HCT116 (cell line): ENCODE measurements around the gene PLSCR1. TPM values are rescaled to one million over a fixed set of nuclear protein-coding genes. Genes with fewer than 3 reads are reported as not detected.

Experiments used
- ATAC-seq: fragments of 200-7000 bp; cut with Tn5 transposase; 2 replicates; pipeline ENCODE4 v1.9.1; 2020; ENCODE audit warnings: mild to moderate bottlenecking, moderate library complexity
- BruUV-seq: library from RNA; stranded (reverse); fragments of 400-500 nt; replicated peaks from 2 replicates; lab custom pipeline; 2021; lab: Mats Ljungman, UMichigan
- CTCF ChIA-PET: fragments of 300-600 bp; sonication (Branson Sonifier 250); formaldehyde crosslinking; loops from one replicate; lab custom pipeline; 2021; ENCODE audit warnings: antibody characterized with exemption; lab: Charles Lee
- POLR2A ChIA-PET: fragments of 300-600, 350-600 bp; sonication (Branson Sonifier 250); formaldehyde crosslinking; loops from one replicate; lab custom pipeline; 2021; ENCODE audit warnings: antibody characterized with exemption; lab: Charles Lee
- RAD21 ChIA-PET, 2 experiments: fragments of 300-600 bp; sonication (Branson Sonifier 250); formaldehyde crosslinking; loops; one replicate each; lab custom pipeline; 2023; ENCODE audit warnings: low total read pairs in 2 of 2; ENCODE audit not compliant: uncharacterized antibody in 2 of 2, unreplicated experiment in 2 of 2, low non-redundant PET in 1 of 2; lab: Charles Lee
- DNase-seq: peaks from one replicate; pipeline ENCODE4 v3.0.0-alpha.2; 2010; ENCODE audit warnings: low read depth, low spot score
- H2AFZ ChIP-seq: fragments of 200-600 bp; shearing (Covaris generic), sonication (generic); 2 replicates; pipeline ENCODE4 v1.6.1; 2017; ENCODE audit warnings: low read depth, mixed run types, mixed read lengths, antibody characterized with exemption, low read length; ENCODE audit not compliant: poor library complexity, severe bottlenecking
- H3K27ac ChIP-seq: 2 replicates; pipeline ENCODE4 v1.5.1; 2012; ENCODE audit warnings: low read depth, low read length
- H3K27me3 ChIP-seq: fragments of 200-600 bp; sonication (generic); 2 replicates; pipeline ENCODE4 v1.6.1; 2016; ENCODE audit warnings: mixed run types, low read length, mixed read lengths; ENCODE audit not compliant: insufficient read depth
- H3K36me3 ChIP-seq, 2 experiments: fragments of 200-500 bp in 1 of 2; fragments of 200-600 bp in 1 of 2; sonication (Bioruptor generic) in 1 of 2; sonication (generic) in 1 of 2; 2 replicates each; pipeline versions ENCODE4 v1.5.1 to v1.6.1; 2014 to 2016; ENCODE audit warnings: low read length in 2 of 2, inconsistent platforms in 1 of 2, mixed read lengths in 1 of 2, mixed run types in 1 of 2; ENCODE audit not compliant: insufficient read depth in 2 of 2, control insufficient read depth in 1 of 2
- H3K4me1 ChIP-seq, 2 experiments: fragments of 200-600 bp in 1 of 2; sonication (generic) in 1 of 2; 2 replicates each; pipeline versions ENCODE4 v1.5.1 to v1.6.1; 2012 to 2017; ENCODE audit warnings: low read length in 2 of 2, inconsistent platforms in 1 of 2, mild to moderate bottlenecking in 1 of 2, mixed read lengths in 1 of 2, mixed run types in 1 of 2, moderate library complexity in 1 of 2; ENCODE audit not compliant: insufficient read depth in 2 of 2, control insufficient read depth in 1 of 2
- H3K4me2 ChIP-seq: fragments of 200-600 bp; sonication (generic); 2 replicates; pipeline ENCODE4 v1.6.1; 2017; ENCODE audit warnings: mixed run types, low read length, mixed read lengths
- H3K4me3 ChIP-seq, 2 experiments: fragments of 200-600 bp in 1 of 2; sonication (generic) in 1 of 2; replicated peaks in 1 of 2; 2 replicates each; pipeline ENCODE4 v1.5.1; 2011 to 2016; ENCODE audit warnings: low read length in 2 of 2, control low read depth in 1 of 2, low read depth in 1 of 2, mild to moderate bottlenecking in 1 of 2, mixed read lengths in 1 of 2, mixed run types in 1 of 2
- H3K79me2 ChIP-seq: fragments of 200-600 bp; sonication (generic); 2 replicates; pipeline ENCODE4 v1.6.1; 2017; ENCODE audit warnings: mild to moderate bottlenecking, mixed run types, low read length, moderate library complexity, mixed read lengths; ENCODE audit not compliant: insufficient read depth
- H3K9ac ChIP-seq: fragments of 200-600 bp; sonication (generic); 2 replicates; pipeline ENCODE4 v1.6.1; 2016; ENCODE audit warnings: low read length, mixed read lengths
- H3K9me2 ChIP-seq: fragments of 200-600 bp; sonication (generic), shearing (Covaris generic); 2 replicates; pipeline ENCODE4 v1.6.1; 2017; ENCODE audit warnings: mixed run types, mild to moderate bottlenecking, moderate library complexity; ENCODE audit not compliant: insufficient read depth
- H3K9me3 ChIP-seq, 2 experiments: fragments of 200-500 bp in 1 of 2; fragments of 200-600 bp in 1 of 2; sonication (Bioruptor generic) in 1 of 2; sonication (generic) in 1 of 2; 2 replicates each; pipeline ENCODE4 v1.6.1; 2014 to 2017; ENCODE audit warnings: low read length in 2 of 2, mixed read lengths in 2 of 2, inconsistent platforms in 1 of 2, low read depth in 1 of 2, mild to moderate bottlenecking in 1 of 2, mixed run types in 1 of 2, moderate library complexity in 1 of 2; ENCODE audit not compliant: control insufficient read depth in 1 of 2, insufficient read depth in 1 of 2
- H4K20me1 ChIP-seq: fragments of 200-600 bp; sonication (generic), shearing (Covaris generic); 2 replicates; pipeline ENCODE4 v1.6.1; 2017; ENCODE audit warnings: mixed run types, mild to moderate bottlenecking, moderate library complexity; ENCODE audit not compliant: insufficient read depth
- CBX3 ChIP-seq: IDR thresholded peaks from 2 replicates; pipeline ENCODE4 v1.6.1; 2012; ENCODE audit warnings: low read depth
- CEBPB ChIP-seq: IDR thresholded peaks from 2 replicates; pipeline ENCODE4 v1.6.1; 2012; ENCODE audit warnings: low read depth
- EGR1 ChIP-seq: IDR thresholded peaks from 2 replicates; pipeline ENCODE4 v1.6.1; 2012; ENCODE audit warnings: low read depth
- ELF1 ChIP-seq: IDR thresholded peaks from 2 replicates; pipeline ENCODE4 v1.6.1; 2012; ENCODE audit warnings: low read depth, borderline replicate concordance
- FOSL1 ChIP-seq: IDR thresholded peaks from 2 replicates; pipeline ENCODE4 v1.6.1; 2012; ENCODE audit warnings: low read depth
- SP1 ChIP-seq: IDR thresholded peaks from 2 replicates; pipeline ENCODE4 v1.6.1; 2012; ENCODE audit warnings: low read depth
- SRF ChIP-seq: IDR thresholded peaks from 2 replicates; pipeline ENCODE4 v1.6.1; 2012; ENCODE audit warnings: low read depth
- ZFX ChIP-seq: fragments of 450-650 bp; IDR thresholded peaks from 2 replicates; pipeline ENCODE4 v1.6.1; 2017
- ZNF274 ChIP-seq: fragments of 200-500 bp; sonication (Bioruptor generic); IDR thresholded peaks from 2 replicates; pipeline ENCODE4 v1.6.1; 2014; ENCODE audit warnings: mild to moderate bottlenecking, low read depth, low read length, inconsistent platforms
- intact Hi-C: fragments of 100-400 bp; cut with micrococcal nuclease; formaldehyde crosslinking; loops from 2 replicates; pipeline ENCODE4 v1.10.0; 2022
- total RNA-seq: library from RNA; stranded (reverse); gene quantifications from one replicate; pipeline ENCODE4 v1.2.1, GENCODE V29; 2021; ENCODE audit not compliant: unreplicated experiment
- TF ChIP-seq, protein P1 (sequence below): IDR thresholded peaks from 2 replicates; pipeline ENCODE4 v1.6.1; 2012

PLSCR1 gene
- total RNA-seq, 1 experiment from 2014 or later: 44.2 TPM

DNA sequence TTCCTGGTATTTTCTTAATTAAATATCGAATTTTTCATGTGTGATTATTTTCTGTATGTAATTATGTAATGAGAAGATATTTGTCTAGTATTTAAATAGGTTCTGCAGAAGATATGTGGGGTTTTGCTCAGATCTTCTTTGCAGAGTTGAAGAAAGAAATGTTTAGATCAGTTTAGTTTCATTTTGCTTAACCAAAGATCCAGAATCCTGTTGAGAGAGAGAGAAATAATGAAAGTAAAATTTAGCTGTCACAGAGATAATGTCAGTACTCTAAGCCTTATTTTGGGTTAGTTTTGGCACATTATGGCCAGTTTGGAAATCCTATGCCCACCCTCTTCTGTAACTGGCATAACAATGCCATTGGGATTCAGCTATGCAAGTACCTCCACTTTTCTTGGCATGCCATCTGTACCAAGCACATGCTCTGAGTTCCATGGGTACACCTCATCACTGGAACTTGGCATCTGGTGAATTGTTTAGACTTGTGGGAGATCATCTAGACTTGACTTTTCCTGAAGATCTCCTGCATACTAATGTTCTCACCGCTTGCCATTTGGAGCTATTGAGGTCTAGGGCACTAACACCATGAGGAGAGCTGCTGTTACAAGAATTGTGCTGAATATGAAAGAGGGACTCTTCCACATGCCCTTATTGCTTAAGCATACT, 30.9 kb downstream of the PLSCR1 start:
- intact Hi-C loops: no loop called here
- Histone ChIP-seq H3K4me1 (no peaks in the 10 kb centered on the region), H3K9me2 (no peaks in the 10 kb centered on the region), H3K36me3 (no peaks in the 10 kb centered on the region), H3K4me2 (no peak overlapping the region), H3K27ac (no peak overlapping the region), H3K27me3 (no peaks in the 10 kb centered on the region), H3K9me3 (no peaks in the 10 kb centered on the region), H4K20me1 (no peaks in the 10 kb centered on the region), H2AFZ (no peak overlapping the region), H3K9ac (no peak overlapping the region), H3K4me3 (no peak overlapping the region), H3K79me2 (no peaks in the 10 kb centered on the region)
- CTCF ChIA-PET: no interaction called here
- ATAC-seq: no peak
- TF ChIP-seq EGR1 (no peak), CEBPB (no peak), FOSL1 (no peak)
- TF ChIP-seq, protein P1, sequence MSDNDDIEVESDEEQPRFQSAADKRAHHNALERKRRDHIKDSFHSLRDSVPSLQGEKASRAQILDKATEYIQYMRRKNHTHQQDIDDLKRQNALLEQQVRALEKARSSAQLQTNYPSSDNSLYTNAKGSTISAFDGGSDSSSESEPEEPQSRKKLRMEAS: no peak
- RAD21 ChIA-PET: interaction anchor here in 1 of 2 experiments (0.6 kb wide), 1 partner anchor 438 kb away, joined by 5 read pairs; no protein-coding TSS in a partner anchor
- DNase-seq: no peak
- no TSS peak for BruUV-seq
- POLR2A ChIA-PET: no interaction called here

DNA sequence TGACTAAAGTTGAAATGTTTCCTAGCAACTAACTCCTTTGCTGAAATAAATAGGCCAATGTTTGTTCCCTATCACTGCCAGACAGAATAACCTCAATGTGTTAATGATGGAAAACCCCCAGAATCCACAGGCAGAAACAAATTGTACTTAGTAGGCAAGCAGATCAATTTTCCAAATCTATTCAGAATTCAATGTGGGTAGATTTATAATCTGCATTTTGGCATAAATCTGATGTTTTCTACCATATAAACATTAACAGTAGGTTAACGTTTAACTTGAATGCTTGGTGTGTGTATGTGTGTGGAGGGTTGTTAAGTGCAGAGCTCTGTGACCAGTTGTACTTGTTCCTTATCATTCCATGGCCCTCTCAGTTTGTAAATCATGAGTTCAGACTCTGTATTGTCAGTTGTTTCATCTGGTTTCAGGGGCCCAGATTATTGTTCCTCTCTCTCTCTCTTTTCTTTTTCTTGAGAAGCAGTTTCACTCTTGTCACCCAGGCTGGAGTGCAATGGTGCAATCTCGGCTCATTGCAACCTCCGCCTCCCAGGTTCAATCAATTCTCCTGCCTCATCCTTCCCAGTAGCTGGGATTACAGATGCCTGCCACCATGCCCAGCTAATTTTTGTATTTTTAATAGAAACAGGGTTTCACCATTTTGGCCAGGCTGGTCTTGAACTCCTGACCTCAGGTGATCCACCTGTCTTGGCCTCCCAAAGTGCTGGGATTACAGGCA, 32.8 kb downstream of the PLSCR1 start:
- Histone ChIP-seq H3K9me2 (no peaks in the 10 kb centered on the region), H3K4me3 (no peak overlapping the region), H4K20me1 (no peaks in the 10 kb centered on the region), H2AFZ (no peak overlapping the region), H3K36me3 (no peaks in the 10 kb centered on the region), H3K4me2 (no peak overlapping the region), H3K4me1 (peaks cover 10 to 15% of the 10 kb centered on the region in 2 experiments; a peak in 3 of 4 replicates), H3K27me3 (no peaks in the 10 kb centered on the region), H3K9ac (no peak overlapping the region), H3K79me2 (no peaks in the 10 kb centered on the region), H3K27ac (no peak overlapping the region), H3K9me3 (no peaks in the 10 kb centered on the region)
- RAD21 ChIA-PET: no interaction called here
- intact Hi-C loops: no loop called here
- CTCF ChIA-PET: no interaction called here
- no peak for TF ChIP-seq CBX3
- TF ChIP-seq SP1: no peak
- TF ChIP-seq ZNF274: no peak
- no peak for TF ChIP-seq SRF
- TF ChIP-seq ZFX: no peak
- no peak for TF ChIP-seq ELF1
- TF ChIP-seq, protein P1: no peak
- DNase-seq: no peak
- no peak for ATAC-seq
- BruUV-seq: no TSS peak
- POLR2A ChIA-PET: no interaction called here
